Loucy (cell line): ENCODE measurements around the gene NRG3.

Experiments used
- CTCF ChIP-seq: fragments of 200-600 bp; sonication (generic); conservative IDR thresholded peaks from 2 replicates; pipeline ENCODE4 v1.5.1; 2014; ENCODE audit warnings: mild to moderate bottlenecking, antibody characterized with exemption, low read length
- EZH2phosphoT487 ChIP-seq: fragments of 200-600 bp; IDR thresholded peaks from 2 replicates; pipeline ENCODE4 v1.6.1; 2018; ENCODE audit warnings: antibody characterized with exemption, mild to moderate bottlenecking, moderate library complexity, borderline replicate concordance

GRCh38 chr10:82084904-82085303 is 209.9 kb downstream of the NRG3 start:
- TF ChIP-seq CTCF, result no peak
- TF ChIP-seq EZH2phosphoT487, result no peak
